Tracheal epithelial cell (primary cell): Measurements from ENCODE around the gene RAMACL. TPM values are rescaled to one million over a fixed set of nuclear protein-coding genes. Genes with fewer than 3 reads are reported as not detected.

ENCODE experiments used
- total RNA-seq: library from RNA; depleted of rRNA; stranded (reverse); fragments of >200 nt; gene quantifications from 2 replicates; pipeline ENCODE4 v1.2.1, GENCODE V29; 2014

RAMACL gene
- 0.21 and 0.72 TPM in 2 replicates for total RNA-seq

DNA sequence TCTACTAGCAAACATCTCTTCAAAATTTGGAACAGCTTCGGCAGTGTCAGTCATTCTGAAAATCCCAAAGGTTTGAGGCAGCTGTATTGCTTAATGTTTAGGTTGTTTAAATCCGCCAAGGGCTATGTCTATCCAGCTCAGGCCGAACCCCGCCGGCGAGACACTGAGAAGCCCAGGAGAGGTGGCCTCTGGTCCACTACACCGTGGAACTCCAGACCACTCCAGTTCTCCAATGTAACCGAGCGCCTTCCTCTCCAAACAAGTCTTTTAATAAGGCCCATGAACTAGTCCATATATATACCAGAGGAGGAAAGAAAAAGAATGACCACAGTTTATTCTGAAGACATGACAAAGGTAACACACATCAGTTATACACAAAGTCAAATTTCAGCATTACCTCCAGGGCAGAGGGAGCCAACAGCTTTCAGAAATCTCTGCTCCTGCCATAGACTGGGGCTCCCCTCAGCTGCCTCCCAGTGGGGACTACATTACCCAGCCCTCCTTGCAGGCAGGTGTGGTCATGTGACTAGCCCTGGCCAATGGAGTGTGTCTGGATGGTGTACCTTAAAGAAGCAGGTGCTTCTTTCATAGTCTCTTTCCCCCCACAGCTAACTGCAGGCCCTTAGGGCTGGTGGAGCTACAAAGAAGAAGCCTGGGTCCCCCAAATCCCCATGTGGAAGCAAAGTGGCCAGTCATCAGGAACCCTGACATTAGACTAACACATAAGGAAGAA lies at the start of gene RAMACL:
Gene RAMACL (minus strand): TSS at position 255 of the 733 bp plus-strand sequence. CDS start 201 bp downstream, at position 54.

DNA sequence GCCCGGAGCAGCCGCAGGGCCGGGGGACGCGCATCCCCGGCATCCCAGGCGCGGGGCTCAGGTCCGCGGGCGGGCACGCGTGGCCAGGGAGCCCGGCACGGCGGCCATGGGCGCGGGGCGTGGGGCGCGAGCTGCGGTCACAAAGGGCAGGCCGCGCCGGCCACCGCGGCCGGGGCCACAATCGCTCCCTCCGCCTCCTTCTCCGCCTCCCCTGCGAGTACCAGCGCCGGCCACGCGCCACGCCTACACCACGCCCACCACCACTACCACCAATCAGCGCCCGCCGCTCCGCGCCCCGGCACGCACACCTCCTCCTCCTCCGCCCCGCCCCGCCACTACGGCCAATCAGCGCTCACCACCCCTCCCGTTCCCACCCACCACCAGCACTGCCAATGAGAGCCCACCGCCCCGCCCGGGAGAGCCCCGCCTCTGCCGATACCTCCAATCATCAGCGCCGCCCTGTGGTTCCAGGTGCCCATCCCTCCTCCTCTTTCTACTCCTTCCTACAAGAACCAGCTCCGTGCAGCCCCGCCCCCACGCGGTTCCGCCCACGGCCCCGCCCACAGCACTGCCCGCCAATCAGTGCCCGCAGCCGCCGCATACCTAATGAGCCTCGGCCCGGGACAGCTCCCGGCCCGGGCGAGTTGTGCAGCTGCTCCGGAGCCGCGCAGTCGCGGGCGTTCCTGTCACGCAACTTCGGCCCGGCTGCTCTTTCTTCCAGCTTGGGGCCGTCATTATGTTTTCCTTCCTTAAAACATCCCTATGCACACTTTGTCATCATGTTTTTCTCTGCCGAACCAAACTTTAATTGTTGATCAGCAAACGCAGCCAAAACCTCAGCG lies 40.8 kb upstream of the RAMACL start, which contains the start of gene RPS6KA2:
Gene RPS6KA2 (minus strand): TSS at position 219 of the 842 bp plus-strand sequence. CDS start 232 bp downstream, outside the sequence.

Other genes with a start within 250 kb of the RAMACL start
- gene SFT2D1, start 244.1 kb downstream of the RAMACL start, total RNA-seq: 36.0 and 54.0 TPM in 2 replicates
- 16.4 and 23.2 TPM in 2 replicates for gene MPC1, start 203.7 kb downstream of the RAMACL start, total RNA-seq
- gene RPS6KA2, start 40.6 kb upstream of the RAMACL start, total RNA-seq: 23.9 and 26.2 TPM in 2 replicates